Measurements from ENCODE around the gene ARL4A.
A peak's percentile ranks its signal among the peaks of the same experiment; 100 is the strongest.

ARL4A gene

DNA sequence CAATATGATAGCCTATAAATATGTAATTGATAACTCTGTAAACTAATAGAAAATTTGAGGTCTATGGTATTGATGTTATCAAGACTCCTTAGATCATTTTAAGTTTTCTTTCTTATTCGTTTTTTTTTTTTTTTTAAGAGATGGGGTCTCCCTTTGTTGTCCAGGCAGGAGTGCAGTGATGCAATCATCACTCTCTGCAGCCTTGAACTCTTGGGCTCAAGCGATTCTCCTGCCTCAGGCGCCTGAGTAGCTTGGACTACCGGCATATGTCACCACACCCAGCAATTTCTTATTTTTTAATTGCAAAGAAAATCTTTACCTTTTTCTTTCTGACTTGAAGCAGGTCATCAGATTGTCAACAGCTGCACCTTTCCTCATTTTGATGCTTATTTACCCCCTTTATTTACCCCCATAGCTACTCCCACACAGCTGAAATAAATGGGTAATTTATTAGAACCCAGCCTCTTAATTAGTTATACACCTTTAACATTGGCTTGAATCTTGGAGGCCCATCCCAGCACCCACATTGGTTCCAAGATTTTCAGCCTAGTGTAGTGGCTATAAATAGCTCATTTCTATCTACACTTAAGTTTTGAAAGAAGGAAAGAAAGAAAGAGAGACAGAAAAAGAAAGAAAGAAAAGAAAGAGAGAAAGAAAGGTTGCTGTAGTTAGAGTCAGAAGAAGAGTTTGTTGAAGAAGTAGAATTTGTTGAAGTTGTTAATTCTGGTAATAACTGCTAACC lies 38.3 kb downstream of the ARL4A start:
- DNase-seq (ENCODE audit: low spot score): no peak

DNA sequence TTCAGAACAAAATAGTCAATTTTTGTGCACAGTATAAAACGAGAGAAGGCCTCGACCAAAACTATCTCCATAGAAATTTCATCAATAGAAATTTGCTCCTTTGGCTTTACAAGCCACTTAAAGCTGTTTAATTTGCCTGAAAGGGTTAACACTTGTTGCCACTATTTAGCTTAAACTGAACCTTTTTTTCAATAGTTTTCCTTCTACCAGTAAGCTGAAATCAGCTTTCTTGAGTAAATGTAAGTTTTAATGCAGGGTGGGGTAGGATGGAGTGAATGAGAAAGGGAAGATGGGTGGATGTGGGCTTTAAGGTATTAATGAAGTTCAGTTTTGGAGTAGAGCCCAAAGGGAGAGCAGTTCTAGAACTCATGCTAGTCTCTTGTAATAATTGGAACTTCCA lies 39.5 kb downstream of the ARL4A start:
- no peak for DNase-seq (ENCODE audit: low spot score)

DNA sequence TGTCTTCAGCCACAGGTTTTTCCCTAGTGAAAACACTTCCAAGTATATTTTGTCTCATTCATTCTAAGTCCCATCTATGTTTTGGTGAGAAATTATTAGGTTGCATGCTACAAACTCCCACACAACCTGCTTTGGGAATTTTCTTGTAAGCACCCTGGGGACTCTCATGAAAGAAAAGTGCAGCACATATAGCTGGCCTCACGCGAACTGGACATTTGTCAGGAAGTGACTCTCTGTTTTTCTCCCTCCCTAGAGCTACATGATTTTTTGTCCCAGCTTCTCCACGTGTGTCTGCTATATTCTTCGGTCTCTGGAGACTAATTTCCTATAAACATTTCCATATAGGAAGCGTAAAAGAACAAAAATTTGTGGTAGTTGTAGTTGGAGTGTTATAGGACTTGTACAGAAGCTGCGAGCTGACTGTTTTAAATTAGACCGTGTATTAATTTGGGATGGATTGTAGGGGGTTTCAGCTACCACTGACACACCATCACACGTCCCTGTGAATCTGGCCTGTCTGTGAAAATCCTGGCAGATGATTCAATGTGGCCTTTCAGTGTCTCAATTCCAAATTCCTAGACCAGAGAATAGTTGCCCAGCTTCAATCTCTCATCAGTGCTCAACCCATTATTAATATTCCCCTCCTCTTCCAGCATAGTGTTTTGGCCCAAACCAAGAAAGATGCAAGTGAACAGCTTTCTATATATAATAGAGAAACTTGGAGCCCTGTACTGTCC lies 40.2 kb downstream of the ARL4A start:
- DNase-seq (ENCODE audit: low spot score): no peak

DNA sequence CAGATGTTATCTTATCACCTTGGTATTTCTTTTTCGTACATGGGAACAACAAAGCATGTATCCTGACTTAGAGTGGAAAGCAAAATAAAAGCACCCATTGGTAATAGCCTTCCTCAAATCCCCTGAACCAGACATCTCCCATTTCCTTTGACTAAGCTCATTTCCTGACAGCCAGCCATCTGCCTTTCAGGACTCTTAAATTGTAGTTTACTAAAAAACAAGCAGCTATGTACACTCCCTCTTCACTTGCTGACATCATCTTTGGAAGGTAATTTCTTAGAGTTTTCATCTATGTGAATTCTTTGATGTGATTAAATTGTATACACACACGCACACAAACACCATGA lies 40.7 kb downstream of the ARL4A start:
- DNase-seq (ENCODE audit: low spot score): no peak

DNA sequence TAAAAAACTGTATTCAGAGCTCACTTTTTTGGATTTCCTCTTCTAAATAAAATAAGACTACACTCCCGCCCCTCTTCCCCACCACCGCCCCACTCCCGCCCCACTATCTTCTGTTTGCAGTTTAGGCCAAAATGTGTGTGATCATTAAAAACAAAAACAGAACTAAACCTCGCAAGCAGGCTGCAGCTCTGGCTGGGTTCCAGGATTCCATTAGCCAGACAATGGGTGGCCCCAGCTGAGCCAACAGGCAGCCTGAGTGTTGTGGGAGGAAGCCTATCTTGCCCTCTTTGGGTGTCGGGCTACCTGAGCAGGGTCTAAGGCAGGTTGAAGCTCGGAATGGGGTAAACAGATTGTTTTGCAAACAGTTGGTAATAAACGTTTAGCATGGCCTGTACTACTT lies 41.7 kb downstream of the ARL4A start:
- peak; percentile 13 for DNase-seq (ENCODE audit: low spot score)

DNA sequence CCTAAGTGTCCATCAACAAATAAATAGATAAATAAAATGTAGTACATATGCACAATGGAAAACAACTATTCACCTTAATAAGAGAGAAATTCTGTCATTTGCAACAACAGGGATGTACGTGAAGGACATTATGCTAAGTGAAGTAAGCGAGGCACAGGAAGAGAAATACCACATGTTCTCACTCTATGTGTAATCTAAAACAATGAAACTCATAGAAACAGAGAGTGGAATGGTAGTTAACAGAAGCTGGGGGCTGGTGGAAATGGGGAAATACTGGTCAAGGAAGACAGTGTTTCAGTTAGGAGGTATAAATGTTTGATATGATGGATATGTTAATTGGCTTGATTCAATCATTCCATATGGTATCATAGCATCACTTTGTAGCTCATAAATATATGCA lies 43.1 kb downstream of the ARL4A start:
- DNase-seq (ENCODE audit: low spot score): no peak

DNA sequence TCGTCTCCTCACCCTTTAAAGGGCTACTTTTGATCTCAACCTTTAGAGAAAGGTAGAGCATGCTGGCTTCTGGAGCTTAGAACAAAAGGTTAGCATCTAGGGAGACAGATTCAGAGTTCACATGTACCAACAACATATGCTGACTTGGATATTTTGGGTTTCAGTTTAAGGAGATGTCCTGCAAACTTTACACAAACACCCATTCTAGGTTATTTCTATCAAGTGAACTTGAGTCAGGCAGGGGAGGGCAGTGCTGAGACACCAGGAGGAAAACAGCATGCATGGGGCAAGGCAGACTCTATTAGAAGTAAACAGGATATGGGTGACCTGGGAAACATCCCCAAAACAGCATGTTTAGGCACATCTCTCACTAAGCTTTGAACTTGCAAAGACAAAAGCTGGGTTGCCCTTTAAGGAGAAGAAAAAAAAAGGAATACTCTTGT lies 43.8 kb downstream of the ARL4A start:
- no peak for DNase-seq (ENCODE audit: low spot score)

DNA sequence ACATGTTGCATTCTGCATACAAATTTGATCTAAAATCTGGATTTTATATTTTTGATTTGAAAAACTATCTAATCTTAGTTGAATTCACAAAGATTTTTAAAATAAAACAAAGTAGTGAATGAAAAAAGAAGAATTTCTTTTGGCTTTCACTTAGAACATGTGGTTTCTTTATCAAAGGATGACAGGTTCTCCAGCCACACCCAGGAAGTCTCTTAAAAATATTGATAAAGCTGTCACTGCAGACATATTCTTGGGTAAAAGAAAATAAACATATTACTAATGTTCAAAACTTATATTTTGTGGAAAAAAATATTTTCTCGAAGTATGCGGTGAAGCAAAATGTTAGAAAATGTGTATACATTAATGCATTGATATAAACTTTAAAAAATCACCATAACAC lies 44.3 kb downstream of the ARL4A start:
- no peak for DNase-seq (ENCODE audit: low spot score)

DNA sequence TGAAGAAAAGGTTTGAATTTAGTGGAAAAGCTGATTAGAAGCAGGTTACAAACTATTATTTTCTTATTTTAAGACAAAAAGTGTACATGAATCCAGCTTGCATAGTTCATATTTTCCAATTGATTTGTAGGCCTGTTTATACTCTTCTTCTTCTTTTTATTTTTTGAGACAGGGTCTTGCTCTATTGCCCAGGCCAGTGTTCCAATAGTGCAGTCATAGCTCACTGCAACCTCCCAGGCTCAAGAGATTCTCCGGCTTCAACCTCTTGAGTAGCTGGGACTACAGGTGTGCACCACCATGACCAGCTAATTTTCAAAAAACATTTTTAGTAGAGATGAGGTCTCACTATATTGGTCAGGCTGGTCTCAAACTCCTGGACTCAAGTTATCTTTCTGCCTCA lies 45.0 kb downstream of the ARL4A start:
- DNase-seq (ENCODE audit: low spot score): no peak

DNA sequence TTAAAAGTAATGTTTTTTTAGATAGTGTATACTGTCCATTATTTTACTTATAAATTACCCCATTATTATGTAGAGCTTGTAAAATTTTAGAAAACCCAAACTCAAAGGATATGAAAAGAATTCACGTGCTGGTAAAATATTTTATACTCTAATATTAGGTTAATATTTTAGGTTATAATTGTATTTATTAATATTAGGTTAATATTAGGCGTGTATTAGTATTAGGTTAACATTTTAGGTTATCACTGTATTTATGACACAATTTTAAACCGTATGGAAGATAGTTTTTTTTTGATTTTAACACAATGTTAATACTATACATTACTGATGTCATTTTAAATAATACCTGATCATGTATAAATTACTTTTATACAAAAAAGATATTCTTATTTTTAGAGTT lies 48.5 kb downstream of the ARL4A start:
- DNase-seq (ENCODE audit: low spot score): no peak

DNA sequence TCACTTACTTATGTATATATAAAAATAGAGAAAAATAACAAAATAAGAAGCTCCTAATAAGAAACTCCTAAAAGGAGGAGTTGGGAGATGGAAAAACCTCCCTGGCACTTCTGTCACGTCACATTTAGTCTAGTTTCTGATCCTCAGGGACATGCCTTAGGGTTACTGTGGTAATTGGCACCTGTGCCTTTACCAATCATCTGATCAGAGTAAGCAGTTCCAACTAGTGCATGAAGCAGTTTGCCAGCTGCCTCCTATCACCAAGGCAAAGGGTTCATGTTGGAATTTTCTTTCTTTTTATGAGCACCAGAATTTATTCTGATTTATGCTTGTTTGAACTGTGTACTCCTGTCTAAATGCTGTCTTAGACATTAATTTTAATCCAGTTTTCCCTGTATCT lies 49.9 kb downstream of the ARL4A start:
- no peak for DNase-seq (ENCODE audit: low spot score)

DNA sequence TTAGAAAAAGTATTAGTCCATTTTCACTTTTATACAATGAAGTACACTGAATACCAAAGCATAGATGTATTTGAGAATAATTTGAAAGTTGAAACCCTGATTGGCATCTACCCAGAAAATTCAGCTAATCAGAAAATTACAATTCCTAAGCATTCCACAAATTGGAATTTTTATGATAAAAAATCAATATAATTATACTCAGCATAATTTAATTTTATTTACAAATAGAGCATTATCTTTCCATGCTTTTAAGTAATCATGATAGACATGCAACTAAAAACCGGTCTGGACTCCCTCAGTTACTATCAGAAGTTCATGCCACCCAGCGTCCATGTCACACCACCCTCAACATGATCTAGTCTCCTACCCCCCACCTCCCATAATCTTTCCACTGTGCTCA lies 50.4 kb downstream of the ARL4A start:
- no peak for DNase-seq (ENCODE audit: low spot score)

DNA sequence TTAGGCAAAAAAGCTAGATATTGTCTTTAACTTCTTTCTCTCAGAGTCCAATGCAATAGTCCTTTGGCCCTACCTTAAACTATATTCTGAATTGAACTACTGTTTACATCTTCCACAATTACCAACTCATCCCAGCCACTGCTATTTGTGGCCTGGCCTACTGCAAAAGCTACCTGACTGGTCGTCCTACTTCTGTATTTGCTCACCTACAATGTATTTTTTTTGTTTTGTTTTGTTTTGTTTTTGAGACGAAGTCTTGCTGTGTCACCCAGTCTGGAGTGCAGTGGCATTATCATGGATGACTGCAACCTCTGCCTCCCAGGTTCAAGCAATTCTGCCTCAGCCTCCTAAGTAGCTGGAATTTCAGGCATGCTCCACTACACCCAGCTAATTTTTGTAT lies 51.2 kb downstream of the ARL4A start:
- no peak for DNase-seq (ENCODE audit: low spot score)

Data from cerebellar cortex (tissue), 1 donor.